Sigmoid colon (tissue), 4 donors: Measurements from ENCODE around the gene DACH1.

Experiments
- EP300 ChIP-seq, 4 donors: sonication (generic); formaldehyde crosslinking; IDR thresholded peaks; one replicate each; pipeline ENCODE4 v1.6.1; 2017; ENCODE audit warnings: antibody characterized with exemption in 4 of 4
- POLR2A ChIP-seq, 2 donors: fragments of 450-650 bp; IDR thresholded peaks; one replicate each; pipeline ENCODE4 v1.6.1; 2016; ENCODE audit warnings: antibody characterized with exemption in 2 of 2, mild to moderate bottlenecking in 2 of 2, moderate library complexity in 2 of 2

- TF ChIP-seq POLR2A (IDR thresholded peaks at IDR 0.05) (no peak), EP300 (IDR thresholded peaks at IDR 0.05) (no peak)
Measured at GRCh38 chr13:71516521-71516920, 350.5 kb downstream of the DACH1 start.
